H1 (cell line): ENCODE measurements around the gene GLIPR1. TPM values are rescaled to one million over a fixed set of nuclear protein-coding genes. Genes with fewer than 3 reads are reported as not detected.

Experiments used
- CTBP2 ChIP-seq: IDR thresholded peaks from 2 replicates; pipeline ENCODE4 v1.7.0; 2011; ENCODE audit warnings: borderline replicate concordance, mild to moderate bottlenecking, moderate library complexity, mixed read lengths, low read length; ENCODE audit not compliant: insufficient read depth, insufficient read length
- polyA plus RNA-seq, 7 experiments: library from polyadenylated mRNA; depleted of rRNA in 3 of 7; stranded (reverse) in 5 of 7; unstranded in 2 of 7; fragments of >200 nt in 5 of 7; fragments of 200-250 nt in 2 of 7; gene quantifications; 1 replicate in 5 of 7; 2 replicates in 1 of 7; 4 replicates in 1 of 7; pipeline versions ENCODE4 v1.2.1 to v1.2.3, GENCODE V29; 2011 to 2013; ENCODE audit warnings: missing spikeins in 2 of 7, mixed read lengths in 2 of 7
- total RNA-seq: library from RNA; stranded (reverse); fragmentation: NEBNext Ultra II Directional; extraction: Animal tissue kit (Norgen Biotek cat#: 25700); gene quantifications from 2 replicates; pipeline ENCODE4 v1.2.1, GENCODE V29; 2021

GLIPR1 gene
- total and polyA plus RNA-seq, 2 of the 8 experiments (the other 6 are each of a cell fraction or from before 2014, with no cell fraction given), result 0.23 to 1.5 TPM

- TF ChIP-seq CTBP2, result no peak
Observed at GRCh38 chr12:75439048-75439447, 41.5 kb upstream of the GLIPR1 start (continued).
